ENCODE data around the gene GNA14. TPM values are rescaled to one million over a fixed set of nuclear protein-coding genes. Genes with fewer than 3 reads are reported as not detected.

Gene GNA14
- total RNA-seq, 2 donors from 2014 or later, result 0.62 to 8.0 TPM

DNA sequence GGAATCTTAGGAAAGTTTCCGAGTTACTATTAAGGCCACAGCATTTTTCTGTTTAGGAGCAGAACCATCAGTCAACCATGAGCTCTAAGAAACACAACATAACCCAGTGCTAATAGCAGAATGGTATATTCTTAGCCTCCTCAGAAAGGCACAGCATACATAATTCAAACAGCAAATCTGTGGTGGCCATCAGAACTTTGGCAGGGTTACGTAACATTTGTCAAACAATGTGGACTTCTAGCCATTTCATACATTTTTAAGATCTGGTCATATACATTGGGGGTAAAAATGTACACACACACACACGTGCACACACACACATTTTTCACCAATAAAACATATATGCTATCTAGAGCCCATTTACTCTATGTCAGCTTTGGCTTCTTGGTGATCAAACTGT, 225.2 kb downstream of the GNA14 start:
- H3K9me3 Mint-ChIP-seq, result no peaks in the 10 kb centered on the region
- WGBS, 2 experiments (ENCODE audit: insufficient coverage in 1 of 2, insufficient read length in 1 of 2), result 96% methylated on average over 3 of the region's 3 CpGs; no CpG with 5 or more reads in 1 of the 2 experiments
- H3K4me1 Mint-ChIP-seq, result peaks cover 8% of the 10 kb centered on the region
- Histone ChIP-seq H3K27ac (ENCODE audit: low read depth, low read length) (no peak overlapping the region), H3K9ac (ENCODE audit: extremely low read depth, low read length, poor library complexity, severe bottlenecking) (no peak overlapping the region), H3K27me3 (ENCODE audit: control insufficient read depth, insufficient read depth, low read length, poor library complexity, severe bottlenecking) (no peaks in the 10 kb centered on the region), H3K4me1 (ENCODE audit: control insufficient read depth, insufficient read depth, low read length) (no peaks in the 10 kb centered on the region), H3K4me3 (ENCODE audit: low read length) (no peak overlapping the region), H3K9me3 (ENCODE audit: control insufficient read depth, low read length) (no peaks in the 10 kb centered on the region), H3K36me3 (ENCODE audit: control insufficient read depth, insufficient read depth, low read length) (no peaks in the 10 kb centered on the region)
- no peak overlapping the region for H3K4me3 Mint-ChIP-seq
- H3K27me3 Mint-ChIP-seq (ENCODE audit: insufficient read depth), result no peaks in the 10 kb centered on the region
- DNase-seq, result no peak
- H3K36me3 Mint-ChIP-seq (ENCODE audit: low read depth), result no peaks in the 10 kb centered on the region
- TF ChIP-seq, protein P1, sequence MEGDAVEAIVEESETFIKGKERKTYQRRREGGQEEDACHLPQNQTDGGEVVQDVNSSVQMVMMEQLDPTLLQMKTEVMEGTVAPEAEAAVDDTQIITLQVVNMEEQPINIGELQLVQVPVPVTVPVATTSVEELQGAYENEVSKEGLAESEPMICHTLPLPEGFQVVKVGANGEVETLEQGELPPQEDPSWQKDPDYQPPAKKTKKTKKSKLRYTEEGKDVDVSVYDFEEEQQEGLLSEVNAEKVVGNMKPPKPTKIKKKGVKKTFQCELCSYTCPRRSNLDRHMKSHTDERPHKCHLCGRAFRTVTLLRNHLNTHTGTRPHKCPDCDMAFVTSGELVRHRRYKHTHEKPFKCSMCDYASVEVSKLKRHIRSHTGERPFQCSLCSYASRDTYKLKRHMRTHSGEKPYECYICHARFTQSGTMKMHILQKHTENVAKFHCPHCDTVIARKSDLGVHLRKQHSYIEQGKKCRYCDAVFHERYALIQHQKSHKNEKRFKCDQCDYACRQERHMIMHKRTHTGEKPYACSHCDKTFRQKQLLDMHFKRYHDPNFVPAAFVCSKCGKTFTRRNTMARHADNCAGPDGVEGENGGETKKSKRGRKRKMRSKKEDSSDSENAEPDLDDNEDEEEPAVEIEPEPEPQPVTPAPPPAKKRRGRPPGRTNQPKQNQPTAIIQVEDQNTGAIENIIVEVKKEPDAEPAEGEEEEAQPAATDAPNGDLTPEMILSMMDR (conservative IDR thresholded peaks at IDR 0.05), result no peak
- no peak overlapping the region for H3K27ac Mint-ChIP-seq

DNA sequence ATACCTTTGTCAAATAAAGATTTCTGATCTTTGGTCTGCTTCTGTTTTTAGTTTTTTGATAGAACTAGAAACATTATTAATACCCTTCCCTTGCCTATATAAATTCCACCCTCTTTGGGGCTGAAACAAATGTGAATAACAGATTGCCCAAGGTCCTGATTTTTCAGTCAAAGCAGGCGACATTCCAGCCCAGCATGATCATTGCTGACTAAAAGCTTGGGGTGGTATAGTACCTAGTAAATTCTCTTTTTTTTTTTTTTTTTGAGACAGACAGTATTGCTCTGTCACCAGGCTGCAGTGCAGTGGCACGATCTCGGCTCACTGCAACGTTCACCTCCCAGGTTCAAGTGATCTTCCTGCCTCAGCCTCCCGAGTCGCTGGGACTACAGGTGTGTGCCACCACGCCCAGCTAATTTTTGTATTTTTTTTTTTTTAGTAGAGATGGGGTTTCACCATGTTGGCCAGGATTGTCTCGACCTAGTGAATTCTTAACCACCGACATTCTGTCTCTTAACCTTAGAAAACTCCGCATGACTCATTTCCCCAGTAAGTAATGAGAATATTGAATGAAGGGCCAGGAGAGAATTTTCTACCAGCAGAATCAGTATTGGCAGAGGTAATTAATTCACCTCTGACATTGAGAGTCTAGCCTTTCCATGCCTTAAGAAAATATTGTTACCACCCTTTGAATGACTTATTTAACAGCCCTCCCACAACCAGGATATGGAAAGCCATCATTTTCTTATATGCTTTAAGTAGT, 226.4 kb downstream of the GNA14 start:
- 80 to 97% methylated on average over 1 to 10 of the region's 10 CpGs for WGBS, 2 experiments (ENCODE audit: insufficient coverage in 1 of 2, insufficient read length in 1 of 2)
- Histone ChIP-seq H3K9ac (ENCODE audit: extremely low read depth, low read length, poor library complexity, severe bottlenecking) (no peak overlapping the region), H3K9me3 (ENCODE audit: control insufficient read depth, low read length) (no peaks in the 10 kb centered on the region), H3K27ac (ENCODE audit: low read depth, low read length) (no peak overlapping the region), H3K27me3 (ENCODE audit: control insufficient read depth, insufficient read depth, low read length, poor library complexity, severe bottlenecking) (no peaks in the 10 kb centered on the region), H3K36me3 (ENCODE audit: control insufficient read depth, insufficient read depth, low read length) (no peaks in the 10 kb centered on the region), H3K4me3 (ENCODE audit: low read length) (no peak overlapping the region), H3K4me1 (ENCODE audit: control insufficient read depth, insufficient read depth, low read length) (no peaks in the 10 kb centered on the region)
- no peaks in the 10 kb centered on the region for H3K9me3 Mint-ChIP-seq
- H3K27ac Mint-ChIP-seq, result no peak overlapping the region
- H3K4me3 Mint-ChIP-seq, result no peak overlapping the region
- H3K27me3 Mint-ChIP-seq (ENCODE audit: insufficient read depth), result no peaks in the 10 kb centered on the region
- TF ChIP-seq, protein P1 (conservative IDR thresholded peaks at IDR 0.05), result no peak
- no peaks in the 10 kb centered on the region for H3K36me3 Mint-ChIP-seq (ENCODE audit: low read depth)
- peaks cover 19% of the 10 kb centered on the region for H3K4me1 Mint-ChIP-seq
- DNase-seq, result no peak

DNA sequence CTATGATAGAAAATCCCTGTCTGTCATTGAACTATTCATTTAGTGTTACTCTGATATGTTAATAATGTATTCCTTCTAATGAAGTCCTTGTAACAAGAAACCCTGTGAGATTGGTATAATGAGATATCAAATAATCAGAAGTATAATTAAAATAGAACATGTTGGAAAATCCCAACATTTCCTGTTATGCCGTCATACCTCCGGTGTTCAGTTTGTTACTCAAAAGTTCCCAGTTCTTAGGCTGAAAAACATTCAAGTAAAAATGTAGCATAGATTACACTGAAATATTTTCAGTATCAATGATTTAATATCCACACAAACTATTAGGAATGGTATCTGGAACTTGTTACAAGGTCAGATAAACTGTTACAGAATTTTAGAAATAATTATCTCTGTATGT, 227.5 kb downstream of the GNA14 start:
- no peak overlapping the region for H3K9ac ChIP-seq (ENCODE audit: extremely low read depth, low read length, poor library complexity, severe bottlenecking)
- H3K4me1 ChIP-seq (ENCODE audit: control insufficient read depth, insufficient read depth, low read length), result no peaks in the 10 kb centered on the region
- Mint-ChIP-seq H3K9me3 (no peaks in the 10 kb centered on the region), H3K4me3 (no peak overlapping the region), H3K36me3 (ENCODE audit: low read depth) (peaks cover 3% of the 10 kb centered on the region), H3K27ac (no peak overlapping the region), H3K4me1 (peaks cover 21% of the 10 kb centered on the region), H3K27me3 (ENCODE audit: insufficient read depth) (no peaks in the 10 kb centered on the region)
- H3K36me3 ChIP-seq (ENCODE audit: control insufficient read depth, insufficient read depth, low read length), result peaks cover 3% of the 10 kb centered on the region
- TF ChIP-seq, protein P1 (conservative IDR thresholded peaks at IDR 0.05), result no peak
- no peak overlapping the region for H3K4me3 ChIP-seq (ENCODE audit: low read length)
- H3K27ac ChIP-seq (ENCODE audit: low read depth, low read length), result no peak overlapping the region
- H3K9me3 ChIP-seq (ENCODE audit: control insufficient read depth, low read length), result no peaks in the 10 kb centered on the region
- no peaks in the 10 kb centered on the region for H3K27me3 ChIP-seq (ENCODE audit: control insufficient read depth, insufficient read depth, low read length, poor library complexity, severe bottlenecking)
- DNase-seq, result no peak
- WGBS, 2 experiments (ENCODE audit: insufficient coverage in 1 of 2, insufficient read length in 1 of 2), result 97% methylated on average over 2 of the region's 2 CpGs; no CpG with 5 or more reads in 1 of the 2 experiments
